ENCODE measurements around the gene ALK.

DNA sequence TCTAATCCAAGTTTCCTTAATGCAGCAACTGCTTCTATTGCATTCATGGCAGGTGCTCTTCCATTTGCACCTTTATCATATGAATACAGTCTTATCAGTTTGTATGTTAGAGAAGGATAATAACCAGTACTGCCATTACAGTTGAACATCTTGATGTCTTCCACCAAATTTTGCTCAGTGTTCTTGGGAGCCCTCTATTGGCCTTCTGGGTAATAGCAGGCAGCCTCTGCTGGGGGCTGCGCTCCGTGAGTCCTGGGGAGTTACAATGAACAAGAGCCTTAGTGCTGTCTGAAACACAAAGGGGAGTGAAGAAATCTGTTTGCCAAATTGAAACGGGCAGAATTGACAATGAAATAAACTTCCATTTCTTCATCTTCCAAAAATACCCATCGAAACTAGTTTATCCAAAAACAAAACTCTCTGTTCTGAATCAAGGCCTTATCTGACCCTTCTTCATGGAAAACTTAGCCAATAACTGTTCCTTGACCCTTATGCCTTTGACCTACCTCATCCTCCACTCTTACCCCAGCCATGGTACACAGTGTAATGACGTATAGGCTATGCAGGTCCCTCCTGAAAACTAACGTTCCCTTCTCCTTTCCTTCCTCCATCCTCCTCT is 79.9 kb downstream of the ALK start:
- TF ChIP-seq, protein P1, sequence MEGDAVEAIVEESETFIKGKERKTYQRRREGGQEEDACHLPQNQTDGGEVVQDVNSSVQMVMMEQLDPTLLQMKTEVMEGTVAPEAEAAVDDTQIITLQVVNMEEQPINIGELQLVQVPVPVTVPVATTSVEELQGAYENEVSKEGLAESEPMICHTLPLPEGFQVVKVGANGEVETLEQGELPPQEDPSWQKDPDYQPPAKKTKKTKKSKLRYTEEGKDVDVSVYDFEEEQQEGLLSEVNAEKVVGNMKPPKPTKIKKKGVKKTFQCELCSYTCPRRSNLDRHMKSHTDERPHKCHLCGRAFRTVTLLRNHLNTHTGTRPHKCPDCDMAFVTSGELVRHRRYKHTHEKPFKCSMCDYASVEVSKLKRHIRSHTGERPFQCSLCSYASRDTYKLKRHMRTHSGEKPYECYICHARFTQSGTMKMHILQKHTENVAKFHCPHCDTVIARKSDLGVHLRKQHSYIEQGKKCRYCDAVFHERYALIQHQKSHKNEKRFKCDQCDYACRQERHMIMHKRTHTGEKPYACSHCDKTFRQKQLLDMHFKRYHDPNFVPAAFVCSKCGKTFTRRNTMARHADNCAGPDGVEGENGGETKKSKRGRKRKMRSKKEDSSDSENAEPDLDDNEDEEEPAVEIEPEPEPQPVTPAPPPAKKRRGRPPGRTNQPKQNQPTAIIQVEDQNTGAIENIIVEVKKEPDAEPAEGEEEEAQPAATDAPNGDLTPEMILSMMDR (IDR thresholded peaks at IDR 0.05), result peak; percentile 62 to 89 (median 83)
- TF ChIP-seq POLR2A (IDR thresholded peaks at IDR 0.05), result no peak
